ENCODE results near the gene FAM107B. TPM values are rescaled to one million over a fixed set of nuclear protein-coding genes. Genes with fewer than 3 reads are reported as not detected.

FAM107B gene
- total RNA-seq, 1 donor: 22.7 TPM

- no peak for DNase-seq (ENCODE audit: low read depth)
- no peak for TF ChIP-seq CTCF (IDR thresholded peaks at IDR 0.05; ENCODE audit: insufficient read depth, low read length)
- no peak overlapping the region for H3K4me3 ChIP-seq (ENCODE audit: low read depth, low read length)
Measured at GRCh38 chr10:14481014-14481413, 293.7 kb downstream of the FAM107B start.

- no peak overlapping the region for H3K4me3 ChIP-seq (ENCODE audit: low read depth, low read length)
- DNase-seq (ENCODE audit: low read depth): peak; percentile 78
- TF ChIP-seq CTCF (IDR thresholded peaks at IDR 0.05; ENCODE audit: insufficient read depth, low read length): peak; percentile 59
Measured at GRCh38 chr10:14478604-14479003, 296.1 kb downstream of the FAM107B start.

GRCh38 chr10:14478201-14478600 lies 296.5 kb downstream of the FAM107B start:
- H3K4me3 ChIP-seq (ENCODE audit: low read depth, low read length): no peak overlapping the region
- no peak for DNase-seq (ENCODE audit: low read depth)
- TF ChIP-seq CTCF (IDR thresholded peaks at IDR 0.05; ENCODE audit: insufficient read depth, low read length): no peak

- TF ChIP-seq CTCF (IDR thresholded peaks at IDR 0.05; ENCODE audit: insufficient read depth, low read length): no peak
- DNase-seq (ENCODE audit: low read depth): peak; percentile 37
- H3K4me3 ChIP-seq (ENCODE audit: low read depth, low read length): no peak overlapping the region
Measured at GRCh38 chr10:14477408-14477710, 297.3 kb downstream of the FAM107B start.

- peak; percentile 48 for DNase-seq (ENCODE audit: low read depth)
- no peak for TF ChIP-seq CTCF (IDR thresholded peaks at IDR 0.05; ENCODE audit: insufficient read depth, low read length)
- H3K4me3 ChIP-seq (ENCODE audit: low read depth, low read length): no peak overlapping the region
Measured at GRCh38 chr10:14476641-14477407, 297.9 kb downstream of the FAM107B start.

- H3K4me3 ChIP-seq (ENCODE audit: low read depth, low read length): no peak overlapping the region
- TF ChIP-seq CTCF (IDR thresholded peaks at IDR 0.05; ENCODE audit: insufficient read depth, low read length): no peak
- DNase-seq (ENCODE audit: low read depth): no peak
Measured at GRCh38 chr10:14476006-14476405, 298.7 kb downstream of the FAM107B start.

- TF ChIP-seq CTCF (IDR thresholded peaks at IDR 0.05; ENCODE audit: insufficient read depth, low read length): no peak
- no peak for DNase-seq (ENCODE audit: low read depth)
- H3K4me3 ChIP-seq (ENCODE audit: low read depth, low read length): no peak overlapping the region
Measured at GRCh38 chr10:14474656-14475055, 300.0 kb downstream of the FAM107B start.
